Activated CD8-positive, alpha-beta memory T cell treated with anti-CD3 and anti-CD28 coated beads for 4 hours (primary cell): Measurements from ENCODE around the gene HECTD1.
"Not testable (repeated sequence)": the region's sequence is repeated elsewhere in the genome, so short reads cannot be mapped to it uniquely, and the experiment has no call there.

Source experiments
- DNase-seq, 2 donors: peaks; one replicate each; pipeline ENCODE4 v3.0.0-alpha.2; 2020; ENCODE audit warnings: low read depth in 2 of 2

HECTD1 gene

GRCh38 chr14:31154956-31155355 is 52.6 kb downstream of the HECTD1 start:
- DNase-seq, result no peak

DNA sequence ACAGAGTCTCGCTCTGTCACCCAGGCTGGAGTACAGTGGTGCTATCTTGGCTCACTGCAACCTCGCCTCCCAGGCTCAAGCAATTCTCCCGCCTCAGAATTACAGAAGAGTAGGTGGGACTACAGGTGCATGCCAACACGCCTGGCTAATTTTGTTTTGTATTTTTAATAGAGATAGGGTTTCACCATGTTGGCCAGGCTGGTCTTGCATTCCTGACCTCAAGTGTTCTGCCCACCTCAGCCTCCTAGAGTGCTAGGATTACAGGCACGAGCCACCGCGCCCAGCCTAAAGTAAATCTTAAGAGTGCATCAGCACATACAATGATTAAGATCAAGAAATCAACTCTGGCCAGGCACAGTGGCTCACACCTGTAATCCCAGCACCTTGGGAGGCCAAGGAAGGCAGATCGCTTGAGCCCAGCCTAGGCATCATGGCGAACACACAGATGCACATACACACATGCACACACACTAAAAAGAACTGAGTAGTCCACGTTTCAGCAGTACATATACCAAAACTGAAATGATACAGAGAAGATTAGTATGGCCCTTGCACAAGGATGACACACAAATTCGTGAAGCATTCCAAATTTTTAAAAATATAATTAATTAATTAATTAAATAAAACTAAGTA is 65.0 kb downstream of the HECTD1 start:
- DNase-seq, result no peak

DNA sequence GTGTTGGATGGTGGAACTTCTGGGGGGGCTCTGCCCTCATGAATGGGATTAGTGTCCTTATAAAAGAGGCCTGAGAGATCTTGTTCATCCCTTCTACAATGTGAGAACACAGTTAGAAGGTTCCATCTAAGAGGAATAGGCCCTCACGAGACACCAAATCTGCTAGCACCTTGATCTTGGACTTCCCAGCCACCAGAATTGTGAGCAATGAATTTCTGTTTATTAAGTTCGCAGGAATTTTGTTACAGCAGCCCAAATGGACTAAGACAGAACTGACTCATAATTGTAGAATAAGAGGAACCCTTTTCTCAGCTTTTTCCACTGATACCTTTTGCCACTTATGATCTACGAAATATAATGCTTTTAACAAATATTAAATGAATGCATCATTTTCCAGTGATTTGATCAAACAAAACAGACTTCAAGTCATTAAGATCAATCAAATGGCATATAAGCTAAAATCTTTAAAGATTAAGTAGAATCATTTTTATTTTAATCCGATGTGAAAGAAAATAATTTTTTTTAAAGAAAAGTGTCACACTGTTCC is 68.2 kb downstream of the HECTD1 start:
- DNase-seq, result no peak

GRCh38 chr14:31138301-31138700 is 69.3 kb downstream of the HECTD1 start:
- DNase-seq, result no peak

- DNase-seq, result no peak
Observed at GRCh38 chr14:31137214-31137889, 70.2 kb downstream of the HECTD1 start.

GRCh38 chr14:31133133-31133532 is 74.5 kb downstream of the HECTD1 start:
- no peak for DNase-seq

DNA sequence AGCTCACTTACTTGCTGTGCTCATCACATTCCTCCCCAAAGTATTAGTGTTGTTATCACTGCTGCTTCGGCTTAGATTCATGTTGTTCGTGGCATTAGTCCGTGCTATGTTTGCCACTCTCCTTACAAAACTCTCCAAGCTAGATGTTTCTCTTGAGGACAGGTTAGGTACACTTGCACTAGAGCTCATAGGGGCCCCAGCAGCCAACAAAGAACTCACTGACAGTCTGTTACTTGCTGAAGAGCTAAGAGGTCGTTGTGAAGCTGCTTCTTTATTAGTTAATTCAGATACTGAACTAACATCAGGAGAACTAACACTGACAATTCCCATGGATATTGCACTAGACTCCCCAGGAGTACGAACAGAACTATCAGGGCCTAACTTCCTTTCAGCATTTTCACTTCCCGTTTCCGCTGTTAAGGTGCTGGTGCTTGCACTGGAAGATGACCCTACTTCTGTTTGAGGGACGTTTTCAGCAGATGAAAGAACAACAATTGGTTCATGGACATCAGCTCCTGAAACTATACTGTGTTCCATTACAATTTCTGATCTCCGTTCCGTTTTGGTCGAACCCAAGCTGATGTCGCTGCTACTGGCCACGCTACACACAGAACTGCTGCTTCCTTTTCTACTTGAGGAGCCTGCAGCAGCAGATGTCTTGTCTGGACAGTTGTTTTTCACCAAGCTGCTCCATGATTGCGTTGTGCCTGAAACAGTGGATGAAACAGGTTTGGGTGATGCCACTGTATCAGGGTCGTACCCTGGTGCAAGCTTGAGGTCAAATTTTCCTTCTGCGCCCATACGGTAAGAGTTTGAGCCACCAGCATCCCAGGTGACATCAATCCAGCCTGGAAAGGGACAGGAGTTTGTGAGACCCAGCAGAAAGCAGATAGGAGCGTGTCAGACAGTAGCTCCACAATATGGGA is 78.7 kb downstream of the HECTD1 start:
- DNase-seq, result no peak

DNA sequence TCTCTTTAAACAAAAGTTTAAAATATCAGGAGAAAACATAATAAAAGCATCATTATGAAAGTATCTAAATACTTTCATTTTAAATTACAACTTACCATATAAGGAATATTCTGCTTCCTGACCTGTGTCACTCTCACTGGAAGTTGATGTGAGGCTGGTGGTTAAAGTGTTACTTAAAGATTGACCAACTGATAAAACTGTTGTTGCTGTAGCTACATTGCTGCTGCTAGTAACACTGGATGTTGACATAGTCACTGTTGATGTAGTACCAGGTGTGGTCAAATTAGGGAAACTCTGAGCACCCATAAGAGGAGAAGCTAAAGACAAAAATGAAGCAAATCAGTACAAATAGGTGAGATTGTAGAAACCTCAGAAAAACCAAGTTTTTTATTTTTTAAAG is 79.9 kb downstream of the HECTD1 start:
- peak in 1 of 2 donors; percentile 5 for DNase-seq

GRCh38 chr14:31126680-31127079 is 80.9 kb downstream of the HECTD1 start:
- no peak for DNase-seq

GRCh38 chr14:31125231-31125630 is 82.4 kb downstream of the HECTD1 start:
- DNase-seq, result no peak

DNA sequence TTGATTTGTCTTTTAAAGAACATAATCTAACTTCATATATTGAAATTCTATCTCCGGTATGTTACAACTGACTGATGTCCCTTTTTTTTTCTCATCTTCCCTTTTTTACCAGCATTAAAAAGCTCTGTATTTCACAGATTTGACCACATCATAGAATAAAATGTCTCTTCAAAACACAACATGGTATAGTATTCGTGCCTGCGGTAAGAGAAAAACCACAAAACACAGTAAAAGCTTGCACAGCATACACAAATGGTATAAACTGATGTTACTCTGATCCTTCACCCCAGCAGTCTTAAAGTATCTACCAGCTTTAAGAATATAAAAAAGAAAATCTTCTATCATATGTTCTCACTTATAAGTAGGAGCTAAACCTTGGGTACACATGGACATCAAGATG is 83.4 kb downstream of the HECTD1 start:
- DNase-seq, result no peak

- DNase-seq, result no peak
Observed at GRCh38 chr14:31122921-31123320, 84.7 kb downstream of the HECTD1 start.

GRCh38 chr14:31122098-31122611 is 85.4 kb downstream of the HECTD1 start:
- DNase-seq, result no peak

DNA sequence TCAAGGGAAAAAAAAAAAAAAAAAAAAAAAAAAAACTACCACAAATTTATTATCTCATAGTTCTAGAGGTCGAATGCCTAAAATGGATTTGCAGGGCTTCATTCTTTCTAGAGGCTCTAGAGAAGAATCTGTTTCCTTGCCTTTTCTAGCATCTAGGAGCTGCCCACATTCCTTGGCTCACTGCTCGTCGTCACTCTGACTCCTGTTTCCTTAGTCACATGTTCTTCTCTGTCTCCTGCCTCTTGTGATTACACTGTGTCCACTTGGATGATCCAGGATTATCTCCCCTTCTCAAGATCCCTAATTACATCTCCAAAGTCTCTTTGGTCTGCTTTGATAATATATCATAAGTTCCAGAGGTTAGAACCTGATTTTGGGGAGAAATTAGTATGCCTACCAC is 88.7 kb downstream of the HECTD1 start:
- no peak for DNase-seq

DNA sequence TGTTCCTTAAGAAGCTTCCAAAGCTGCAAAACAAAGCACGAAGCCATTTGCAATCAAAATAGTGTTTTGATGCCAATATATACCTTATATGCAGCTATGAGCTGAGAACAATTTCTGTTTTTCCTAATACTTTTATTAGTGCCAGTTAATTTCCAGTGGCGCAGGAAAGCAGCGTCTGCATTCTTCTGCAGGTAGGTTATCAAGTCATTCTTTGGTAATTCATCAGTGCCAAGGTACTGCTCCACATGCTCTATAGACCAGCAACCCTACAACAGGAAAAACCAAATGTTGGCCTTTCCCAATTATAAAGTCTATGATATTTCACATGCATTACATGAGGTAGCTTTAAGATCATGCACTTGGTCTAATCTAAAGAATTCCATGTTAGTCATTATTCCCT is 93.8 kb downstream of the HECTD1 start:
- DNase-seq, result no peak

DNA sequence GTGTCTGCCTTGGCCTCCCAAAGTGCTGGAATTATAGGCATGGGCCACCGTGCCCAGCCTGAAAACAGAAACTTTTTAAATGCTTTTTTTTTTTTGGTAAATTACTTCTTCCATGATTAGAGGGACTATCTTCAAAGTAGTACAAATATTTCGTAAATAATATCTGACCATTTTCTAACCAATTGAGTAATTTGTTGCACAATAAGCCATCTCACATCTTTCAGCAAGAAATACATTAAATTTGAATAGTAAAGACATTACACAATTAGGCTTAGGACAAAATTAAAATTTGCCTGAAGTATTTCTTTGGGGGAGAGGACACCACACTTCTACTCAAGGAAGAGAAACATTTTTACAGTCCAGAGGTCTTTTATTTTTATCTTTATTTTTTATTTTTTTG is 96.7 kb downstream of the HECTD1 start:
- no peak for DNase-seq

DNA sequence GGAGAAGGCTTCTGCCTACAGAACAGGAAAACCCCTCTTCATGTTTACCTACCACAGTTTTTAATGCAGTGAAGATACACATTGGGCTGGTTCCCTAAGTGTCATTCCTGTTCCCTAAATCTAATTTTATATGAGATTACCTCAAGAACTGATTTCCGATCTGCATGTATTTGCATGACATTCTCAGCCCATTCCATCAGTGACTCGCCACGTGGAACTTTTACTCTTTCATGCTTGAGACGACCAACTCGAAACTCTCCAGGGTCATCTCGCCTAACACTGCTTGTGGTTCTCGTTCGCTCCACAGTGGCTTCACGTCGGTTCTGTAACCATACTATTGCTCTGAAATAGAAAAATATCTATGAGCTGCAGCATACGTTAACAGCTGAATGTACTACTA is 98.3 kb downstream of the HECTD1 start:
- DNase-seq, result no peak

- no peak for DNase-seq
Observed at GRCh38 chr14:31106768-31107167, 100.8 kb downstream of the HECTD1 start.

GRCh38 chr14:31097081-31097480 is 110.5 kb downstream of the HECTD1 start:
- no peak for DNase-seq

DNA sequence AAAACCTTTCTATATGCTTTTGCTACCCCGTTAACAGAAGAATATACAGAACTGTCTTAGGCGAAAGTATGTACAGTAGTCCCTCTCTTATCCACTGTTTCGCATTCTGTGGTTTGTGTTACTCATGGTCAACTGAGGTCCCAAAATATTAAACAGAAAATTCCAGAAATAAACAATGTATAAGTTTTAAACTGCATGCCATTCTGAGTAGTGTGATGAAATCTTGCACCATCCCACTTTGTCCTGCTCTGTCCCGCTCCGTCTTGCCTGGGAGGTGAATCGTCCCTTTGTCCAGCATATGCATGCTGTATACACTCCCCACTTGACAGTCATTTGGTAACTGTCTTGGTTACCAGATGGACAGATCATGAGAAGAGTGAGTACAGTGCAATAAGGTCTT is 111.3 kb downstream of the HECTD1 start:
- no peak for DNase-seq

DNA sequence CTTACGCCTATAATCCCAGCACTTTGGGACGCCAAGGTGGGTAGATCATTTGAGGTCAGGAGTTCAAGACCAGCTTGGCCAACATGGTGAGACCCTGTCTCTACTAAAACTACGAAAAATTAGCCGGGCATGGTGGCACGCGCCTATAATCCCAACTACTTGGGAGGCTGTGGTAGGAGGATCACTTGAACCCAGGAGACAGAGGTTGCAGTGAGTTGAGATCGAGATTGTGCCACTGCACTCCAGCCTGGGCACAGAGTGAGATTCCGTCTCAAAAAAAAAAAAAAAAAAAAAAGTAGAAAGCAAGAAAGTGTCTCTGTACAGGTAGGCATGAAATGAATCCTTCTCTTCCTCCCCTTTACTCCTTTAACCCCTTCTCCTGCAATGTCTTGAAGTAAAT is 111.8 kb downstream of the HECTD1 start:
- DNase-seq, result not testable (repeated sequence)
